Testis (tissue), 2 donors: ENCODE measurements around the gene ID3.

Experiments used
- POLR2A ChIP-seq: fragments of 450-650 bp; IDR thresholded peaks from one replicate; pipeline ENCODE4 v1.6.1; 2017; ENCODE audit warnings: antibody characterized with exemption, mild to moderate bottlenecking, moderate library complexity
- TF ChIP-seq, protein P1 (sequence below), 3 experiments: fragments of 450-650 bp in 2 of 3; fragments of 200-600 bp in 1 of 3; sonication (generic) in 1 of 3; IDR thresholded peaks; one replicate each; pipeline ENCODE4 v1.5.1; 2016 to 2019; ENCODE audit warnings: antibody characterized with exemption in 3 of 3, mild to moderate bottlenecking in 2 of 3, moderate library complexity in 1 of 3

DNA sequence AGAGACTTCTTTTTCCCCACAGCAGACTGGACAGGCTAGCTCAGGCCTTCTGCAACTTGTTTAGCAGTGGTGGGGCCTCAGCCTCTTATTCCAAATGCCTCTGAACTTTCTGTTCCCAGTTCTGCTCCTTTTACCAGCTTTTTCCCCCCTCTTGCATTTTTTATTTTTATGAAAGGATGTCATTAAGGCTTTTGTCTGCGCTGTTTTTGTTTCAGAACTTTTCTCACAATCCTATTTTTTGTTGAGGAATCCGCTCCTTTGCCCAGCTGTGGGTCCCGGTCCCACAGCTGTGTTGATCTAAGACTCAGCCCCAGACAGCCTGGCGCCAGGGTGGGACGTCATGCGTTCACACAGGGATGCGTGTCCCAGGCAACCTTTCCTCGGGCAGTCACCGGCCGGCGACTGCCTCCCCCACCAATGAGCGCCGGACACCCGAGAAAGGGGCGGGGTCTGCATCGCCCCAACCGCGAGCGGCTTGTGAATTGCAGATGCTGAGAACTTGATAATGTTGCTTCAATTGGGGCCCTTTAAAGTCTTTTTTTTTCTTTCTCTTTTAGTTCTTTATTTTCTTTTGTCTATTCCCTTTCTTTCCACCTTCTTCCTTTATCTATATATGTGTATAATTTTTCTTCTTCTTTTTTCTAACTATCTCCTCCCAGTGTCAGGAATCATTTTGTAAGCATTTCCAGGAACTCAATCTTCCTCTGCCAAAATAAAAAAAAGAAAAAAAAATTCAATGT is 3.0 kb upstream of the ID3 start:
- TF ChIP-seq, protein P1, sequence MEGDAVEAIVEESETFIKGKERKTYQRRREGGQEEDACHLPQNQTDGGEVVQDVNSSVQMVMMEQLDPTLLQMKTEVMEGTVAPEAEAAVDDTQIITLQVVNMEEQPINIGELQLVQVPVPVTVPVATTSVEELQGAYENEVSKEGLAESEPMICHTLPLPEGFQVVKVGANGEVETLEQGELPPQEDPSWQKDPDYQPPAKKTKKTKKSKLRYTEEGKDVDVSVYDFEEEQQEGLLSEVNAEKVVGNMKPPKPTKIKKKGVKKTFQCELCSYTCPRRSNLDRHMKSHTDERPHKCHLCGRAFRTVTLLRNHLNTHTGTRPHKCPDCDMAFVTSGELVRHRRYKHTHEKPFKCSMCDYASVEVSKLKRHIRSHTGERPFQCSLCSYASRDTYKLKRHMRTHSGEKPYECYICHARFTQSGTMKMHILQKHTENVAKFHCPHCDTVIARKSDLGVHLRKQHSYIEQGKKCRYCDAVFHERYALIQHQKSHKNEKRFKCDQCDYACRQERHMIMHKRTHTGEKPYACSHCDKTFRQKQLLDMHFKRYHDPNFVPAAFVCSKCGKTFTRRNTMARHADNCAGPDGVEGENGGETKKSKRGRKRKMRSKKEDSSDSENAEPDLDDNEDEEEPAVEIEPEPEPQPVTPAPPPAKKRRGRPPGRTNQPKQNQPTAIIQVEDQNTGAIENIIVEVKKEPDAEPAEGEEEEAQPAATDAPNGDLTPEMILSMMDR (IDR thresholded peaks at IDR 0.05), result no peak
- TF ChIP-seq POLR2A, result no peak
